ENCODE data around the gene HAGH. TPM values are rescaled to one million over a fixed set of nuclear protein-coding genes. Genes with fewer than 3 reads are reported as not detected.
A peak's percentile ranks its signal among the peaks of the same experiment; 100 is the strongest.

The HAGH gene
- polyA plus RNA-seq, 2 of the 4 experiments (the other 2 are of a cell fraction): 34.9 to 66.4 TPM

- no peak for DNase-seq (ENCODE audit: low read depth in 1 of 2, low spot score in 1 of 2)
- H3K4me1 ChIP-seq: peaks cover 24% of the 10 kb centered on the region
- ATAC-seq: no peak
- TF ChIP-seq E2F6 (IDR thresholded peaks at IDR 0.05; ENCODE audit: borderline replicate concordance, low read depth) (no peak), ATOH8 (CRISPR knock-in tag; IDR thresholded peaks at IDR 0.05; ENCODE audit: low read depth) (no peak), EHMT2 (IDR thresholded peaks at IDR 0.05; ENCODE audit: low read depth) (no peak), HOXB5 (CRISPR knock-in tag; IDR thresholded peaks at IDR 0.05) (no peak), FOXS1 (CRISPR knock-in tag; IDR thresholded peaks at IDR 0.05) (no peak), CEBPB (IDR thresholded peaks at IDR 0.05) (no peak), NR3C1 (IDR thresholded peaks at IDR 0.05) (no peak), EHF (CRISPR knock-in tag; IDR thresholded peaks at IDR 0.05) (no peak), HOXB13 (CRISPR knock-in tag; IDR thresholded peaks at IDR 0.05; ENCODE audit: low read depth) (no peak), SMC3 (IDR thresholded peaks at IDR 0.05) (no peak), JUNB (IDR thresholded peaks at IDR 0.05) (no peak), FOSL2 (IDR thresholded peaks at IDR 0.05) (no peak), FOSL2 (CRISPR knock-in tag; IDR thresholded peaks at IDR 0.05) (no peak), NPAS2 (CRISPR knock-in tag; IDR thresholded peaks at IDR 0.05; ENCODE audit: borderline replicate concordance) (no peak), CBX8 (IDR thresholded peaks at IDR 0.05) (no peak)
- H3K27ac ChIP-seq: no peak overlapping the region
- ChIA-PET POLR2A (no interaction called here), CTCF (interaction anchor here (0.7 to 25.7 kb wide), 14 partner anchors 8 to 120 kb away, joined by 3 to 396 read pairs (median 6); partner anchors contain the start of gene NDUFB10)
- FAIRE-seq: no peak
- WGBS (ENCODE audit: missing lambda C conversion rate): 87% methylated on average over 9 of the region's 9 CpGs
- H3K4me2 ChIP-seq: no peak overlapping the region
- H3K4me3 ChIP-seq: no peak overlapping the region
- no peaks in the 10 kb centered on the region for H3K9me3 ChIP-seq
Observed at GRCh38 chr16:1862394-1862793, 35.8 kb upstream of the HAGH start.

- no peaks in the 10 kb centered on the region for H3K9me3 ChIP-seq
- ATAC-seq: no peak
- H3K4me2 ChIP-seq: no peak overlapping the region
- no peak overlapping the region for H3K27ac ChIP-seq
- H3K4me1 ChIP-seq: peaks cover 17% of the 10 kb centered on the region
- peak; percentile 49 for FAIRE-seq
- DNase-seq (ENCODE audit: low read depth in 1 of 2, low spot score in 1 of 2): no peak
- POLR2A ChIA-PET: no interaction called here
- TF ChIP-seq ZNF302 (CRISPR knock-in tag; IDR thresholded peaks at IDR 0.05) (no peak), FOSB (CRISPR knock-in tag; IDR thresholded peaks at IDR 0.05) (no peak), NFE2L2 (conservative IDR thresholded peaks at IDR 0.05; ENCODE audit: low read length) (no peak), RNF2 (IDR thresholded peaks at IDR 0.05; ENCODE audit: borderline replicate concordance, low read depth) (no peak), CHD4 (IDR thresholded peaks at IDR 0.05; ENCODE audit: borderline replicate concordance) (no peak), E2F6 (IDR thresholded peaks at IDR 0.05; ENCODE audit: borderline replicate concordance, low read depth) (no peak)
- CTCF ChIA-PET: interaction anchor here (0.5 to 25.7 kb wide), 8 partner anchors 13 to 197 kb away, joined by 3 to 396 read pairs (median 6); no protein-coding TSS in a partner anchor
- H3K4me3 ChIP-seq: no peak overlapping the region
- WGBS (ENCODE audit: missing lambda C conversion rate): 76% methylated on average over 5 of the region's 5 CpGs
Observed at GRCh38 chr16:1861730-1862129, 35.1 kb upstream of the HAGH start.

GRCh38 chr16:1859650-1860049 is 33.0 kb upstream of the HAGH start:
- FAIRE-seq: no peak
- no peak for TF ChIP-seq KDM5A (IDR thresholded peaks at IDR 0.05)
- TF ChIP-seq EP300 (IDR thresholded peaks at IDR 0.05): no peak
- no peak for TF ChIP-seq ZC3H11A (IDR thresholded peaks at IDR 0.05)
- TF ChIP-seq CTCF (IDR thresholded peaks at IDR 0.05): no peak
- TF ChIP-seq HMGXB4 (CRISPR knock-in tag; IDR thresholded peaks at IDR 0.05; ENCODE audit: borderline replicate concordance): no peak
- no peak overlapping the region for H3K4me2 ChIP-seq
- POLR2A ChIA-PET: no interaction called here
- CTCF ChIA-PET: interaction anchor here (1.1 to 25.7 kb wide), 2 partner anchors 64 to 72 kb away, joined by 3 to 396 read pairs; no protein-coding TSS in a partner anchor
- H3K4me1 ChIP-seq: peaks cover 5% of the 10 kb centered on the region
- no peak for DNase-seq (ENCODE audit: low read depth in 1 of 2, low spot score in 1 of 2)
- WGBS (ENCODE audit: missing lambda C conversion rate): 62% methylated on average over 8 of the region's 8 CpGs
- no peak overlapping the region for H3K27ac ChIP-seq
- no peaks in the 10 kb centered on the region for H3K9me3 ChIP-seq
- no peak overlapping the region for H3K4me3 ChIP-seq
- peak in 1 of 2 experiments; percentile 34; a peak in 1 of 6 replicates for ATAC-seq
